GM12865 (cell line): ENCODE data around the gene ARRB1.

Experiments used
- DNase-seq: peaks from one replicate; pipeline ENCODE4 v3.0.0; 2010; ENCODE audit warnings: low read depth
- H3K4me3 ChIP-seq: 2 replicates; pipeline ENCODE4 v1.5.1; 2011; ENCODE audit warnings: mild to moderate bottlenecking, low read depth, low read length, control low read depth
- CTCF ChIP-seq: IDR thresholded peaks from 2 replicates; pipeline ENCODE4 v1.5.1; 2011; ENCODE audit warnings: low read length, control low read depth, low read depth, inconsistent platforms; ENCODE audit not compliant: insufficient read depth; ENCODE audit errors: missing control alignments

ARRB1 gene

DNA sequence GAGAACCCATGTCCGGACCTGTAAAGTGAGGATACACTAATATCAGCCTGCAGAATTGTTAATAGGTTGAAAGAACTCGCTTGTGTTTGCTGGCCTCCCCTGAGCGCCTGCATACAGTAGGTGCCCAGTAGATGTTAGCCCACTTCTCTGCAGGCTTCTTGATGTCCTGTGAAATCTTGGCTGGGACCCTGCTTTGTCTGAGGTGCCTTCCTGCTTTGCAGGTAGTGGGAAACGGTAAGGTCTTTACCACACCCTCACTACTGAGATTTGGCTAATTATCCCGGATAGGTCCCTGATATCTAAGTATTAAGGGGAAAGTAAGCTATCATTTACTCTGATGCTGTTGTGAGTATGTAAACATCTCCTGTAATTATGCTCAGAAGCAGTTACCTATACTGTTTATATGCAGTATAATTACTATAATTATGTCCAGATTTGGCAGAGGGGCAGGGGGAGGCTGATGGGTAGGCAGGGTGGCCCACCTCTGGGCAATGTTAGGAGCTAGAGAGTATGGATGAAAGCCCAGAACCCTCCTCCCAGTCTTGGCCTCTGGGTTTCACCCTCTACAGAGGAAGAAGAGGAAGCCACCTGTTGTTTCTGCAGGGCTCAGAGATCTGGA lies 1.2 kb upstream of the ARRB1 start:
- DNase-seq: no peak
- no peak for TF ChIP-seq CTCF
- H3K4me3 ChIP-seq: peak overlapping the region; percentile 59

DNA sequence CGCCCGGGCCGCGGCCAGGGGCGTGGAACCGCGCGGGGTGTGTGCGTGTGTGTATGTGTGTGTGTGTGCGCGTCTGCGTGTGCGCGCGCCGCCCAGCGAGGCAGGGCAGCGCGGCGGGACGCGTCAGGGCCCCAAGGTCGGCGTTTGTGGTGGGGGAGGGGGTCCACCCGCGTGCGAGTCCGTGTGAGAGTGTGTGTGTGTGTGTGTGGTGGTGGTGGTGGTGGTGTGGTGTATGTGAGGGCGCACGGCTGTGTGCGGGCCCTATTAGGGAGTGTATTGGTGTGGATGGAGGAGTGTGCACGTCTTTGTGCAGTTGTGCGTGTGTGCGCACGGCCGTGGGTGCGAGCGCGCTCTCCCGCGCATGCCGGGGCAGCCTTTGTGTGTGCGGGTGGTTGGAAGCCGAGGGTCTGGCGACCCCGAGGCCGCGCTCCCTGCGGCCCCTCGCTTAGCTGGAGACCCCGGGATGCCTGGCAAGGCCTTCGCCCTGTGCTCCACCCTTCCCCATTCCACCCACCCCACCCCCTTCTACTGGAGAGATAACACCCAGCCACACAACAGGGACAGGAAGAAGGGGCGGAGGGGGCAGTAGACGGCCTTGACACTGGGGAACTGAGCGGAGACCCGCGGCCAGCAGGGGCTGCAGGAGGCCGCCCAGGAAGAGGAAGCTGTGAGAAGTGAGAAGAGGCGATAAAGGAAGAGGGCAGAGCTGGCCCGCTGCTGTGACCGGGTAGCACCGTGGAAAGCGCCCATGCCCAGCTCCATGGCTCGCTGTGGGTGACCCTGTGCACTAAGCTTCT lies 528 bp upstream of the ARRB1 start:
- peak overlapping the region; percentile 59 for H3K4me3 ChIP-seq
- peak; percentile 49 for DNase-seq
- no peak for TF ChIP-seq CTCF

DNA sequence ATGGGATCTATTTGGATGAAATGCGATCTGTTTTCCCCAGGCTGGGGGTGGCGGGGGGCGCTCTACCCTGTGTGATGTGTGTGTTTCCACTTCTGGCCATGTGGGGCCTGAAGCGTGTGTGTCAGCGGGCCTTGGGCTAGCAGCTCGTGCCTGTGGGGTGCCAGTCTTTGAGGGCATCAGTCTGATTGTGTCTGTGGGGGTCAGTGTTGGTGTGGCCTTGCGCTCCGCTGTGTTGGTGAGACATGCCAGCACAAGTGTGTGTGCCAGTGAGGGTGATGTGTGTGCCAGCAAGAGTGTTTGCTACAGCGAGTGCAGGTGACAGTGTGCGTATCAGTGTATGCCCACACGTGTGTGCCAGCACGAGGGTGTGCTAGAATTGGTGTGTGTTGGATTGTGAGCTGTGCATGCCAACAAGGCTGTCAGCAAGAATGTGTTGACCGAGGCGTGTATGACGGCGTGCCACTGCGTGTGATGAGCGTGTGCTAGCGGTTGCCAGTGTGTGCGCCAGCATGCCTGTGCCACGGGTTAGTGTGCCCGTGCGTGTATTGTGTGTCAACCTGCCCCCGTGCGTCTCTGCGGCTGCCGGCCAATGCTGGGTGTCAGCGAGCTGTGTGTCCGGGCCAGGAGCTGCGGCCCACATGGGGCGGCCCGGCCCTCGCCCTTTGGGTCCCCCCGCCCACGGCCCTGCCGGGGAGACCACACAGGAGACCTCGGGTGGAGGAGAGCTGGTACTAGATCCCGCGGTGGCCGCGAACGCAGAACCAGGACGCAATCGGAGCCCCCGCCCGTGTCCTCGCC lies 519 bp downstream of the ARRB1 start:
- DNase-seq: no peak
- no peak for TF ChIP-seq CTCF
- H3K4me3 ChIP-seq: peak overlapping the region; percentile 36

DNA sequence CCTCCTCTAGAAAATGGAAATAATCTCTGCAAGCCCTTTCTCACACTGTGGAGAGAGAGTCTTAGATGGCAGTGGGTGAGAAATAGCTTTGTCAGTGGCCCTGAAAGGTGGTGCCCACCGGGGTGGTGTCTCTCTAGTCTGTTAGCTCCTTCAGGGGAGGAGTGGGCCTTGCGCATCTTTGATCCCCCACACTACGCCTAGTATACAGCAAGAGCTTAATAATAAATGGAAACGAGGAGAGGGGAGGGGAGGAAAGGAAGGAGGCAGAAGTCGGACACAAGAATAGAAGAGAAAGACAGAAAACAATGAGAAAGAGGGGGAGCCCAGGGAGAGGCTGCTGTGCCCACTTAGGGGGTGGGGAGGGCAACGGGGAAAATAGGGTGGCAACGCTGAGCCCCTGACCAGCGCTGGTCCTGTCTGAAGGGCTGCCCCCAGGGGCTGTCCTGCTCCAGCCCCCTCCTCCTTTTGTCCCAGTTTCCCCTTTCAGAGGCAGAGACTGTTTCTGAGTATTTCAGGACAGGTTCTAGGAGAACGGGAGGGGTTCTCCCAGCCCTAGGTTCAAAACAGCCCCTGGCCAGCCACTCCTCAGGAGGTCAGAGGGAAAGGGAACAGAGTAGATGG lies 1.2 kb downstream of the ARRB1 start:
- no peak overlapping the region for H3K4me3 ChIP-seq
- DNase-seq: no peak
- TF ChIP-seq CTCF: no peak

- no peak for TF ChIP-seq CTCF
- no peak for DNase-seq
- no peak overlapping the region for H3K4me3 ChIP-seq
Measured at GRCh38 chr11:75349521-75350116, 1.8 kb downstream of the ARRB1 start.

DNA sequence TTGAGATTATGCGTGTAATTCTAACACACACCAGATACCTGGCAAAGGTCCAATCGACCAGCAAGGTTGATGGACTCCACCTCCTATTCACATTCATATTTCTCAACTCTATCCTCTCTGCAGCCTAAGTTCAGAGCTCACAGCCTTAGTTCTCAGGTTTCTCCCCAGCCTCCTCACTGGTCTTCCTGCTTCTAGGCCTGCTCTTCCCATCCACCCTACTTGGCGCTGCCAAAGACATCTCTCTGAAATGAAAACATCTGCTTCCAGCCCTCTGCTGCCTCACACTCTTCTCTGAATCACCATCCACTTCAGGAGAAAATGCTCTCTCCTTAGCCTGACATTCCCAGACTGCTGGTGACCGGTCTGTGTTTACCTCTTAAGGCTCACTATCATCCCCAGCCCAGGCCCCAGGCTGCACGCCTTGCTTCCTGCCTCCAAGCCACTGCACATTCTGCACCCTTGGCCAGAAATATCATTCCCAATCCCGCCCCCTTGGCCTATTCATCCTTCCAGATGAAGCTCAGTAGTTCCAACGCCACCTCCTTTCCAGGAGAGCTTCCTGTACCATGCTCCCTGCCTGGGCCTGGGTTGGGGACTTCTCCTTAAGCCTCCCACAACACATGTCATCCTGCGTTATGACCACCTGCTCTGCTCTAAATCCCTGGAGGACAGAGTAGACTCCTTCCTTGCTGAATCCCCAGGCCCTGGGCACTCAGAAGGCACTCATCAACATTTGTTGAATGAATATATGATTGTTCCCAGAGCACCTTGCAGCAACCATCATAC lies 3.5 kb downstream of the ARRB1 start:
- H3K4me3 ChIP-seq: no peak overlapping the region
- DNase-seq: no peak
- no peak for TF ChIP-seq CTCF
